Thyroid gland (tissue), 4 donors: ENCODE data around the gene SCRN2.

ENCODE experiments used
- POLR2A ChIP-seq, 2 donors: fragments of 450-650 bp; IDR thresholded peaks; one replicate each; pipeline ENCODE4 v1.6.1; 2017; ENCODE audit warnings: antibody characterized with exemption in 2 of 2, mild to moderate bottlenecking in 2 of 2, moderate library complexity in 1 of 2
- TF ChIP-seq, protein P1 (sequence below), 6 experiments: fragments of 200-600 bp in 3 of 6; fragments of 450-650 bp in 3 of 6; sonication (generic) in 3 of 6; IDR thresholded peaks; one replicate each; pipeline ENCODE4 v1.5.1; 2016 to 2019; ENCODE audit warnings: antibody characterized with exemption in 6 of 6, mild to moderate bottlenecking in 2 of 6, inconsistent platforms in 1 of 6, moderate library complexity in 1 of 6

DNA sequence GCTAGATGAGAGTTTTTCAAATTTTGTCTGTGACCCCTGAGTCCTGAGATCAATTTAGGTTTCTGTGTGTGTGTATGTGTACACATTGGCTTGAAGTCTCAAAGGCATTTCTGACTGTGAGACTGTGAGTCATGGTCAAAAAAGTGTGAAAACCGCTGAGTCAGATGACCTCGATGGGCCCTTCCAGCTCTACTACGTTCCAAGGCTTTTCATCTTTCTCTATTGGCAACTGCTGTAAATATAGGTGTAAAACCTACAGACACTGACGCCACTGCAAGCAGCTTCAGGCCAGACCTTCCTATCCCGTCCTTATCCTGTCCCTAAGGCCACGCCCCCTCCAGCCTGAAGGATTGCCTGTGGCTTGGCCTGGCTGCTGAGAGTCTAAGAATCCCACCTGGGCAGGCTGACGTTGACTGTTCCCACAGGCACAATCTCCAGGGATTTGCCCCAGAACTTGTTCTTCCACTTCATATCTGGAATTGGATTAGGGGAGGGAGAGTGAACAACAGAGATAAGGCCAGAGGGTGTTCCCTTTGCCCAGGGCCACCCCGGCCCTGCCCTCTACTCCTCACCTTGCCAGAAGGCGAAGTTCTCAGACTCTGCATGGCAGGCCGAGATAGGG is 30.8 kb downstream of the SCRN2 start:
- peak in 1 of 2 donors; percentile 9 for TF ChIP-seq POLR2A (IDR thresholded peaks at IDR 0.05)
- TF ChIP-seq, protein P1, sequence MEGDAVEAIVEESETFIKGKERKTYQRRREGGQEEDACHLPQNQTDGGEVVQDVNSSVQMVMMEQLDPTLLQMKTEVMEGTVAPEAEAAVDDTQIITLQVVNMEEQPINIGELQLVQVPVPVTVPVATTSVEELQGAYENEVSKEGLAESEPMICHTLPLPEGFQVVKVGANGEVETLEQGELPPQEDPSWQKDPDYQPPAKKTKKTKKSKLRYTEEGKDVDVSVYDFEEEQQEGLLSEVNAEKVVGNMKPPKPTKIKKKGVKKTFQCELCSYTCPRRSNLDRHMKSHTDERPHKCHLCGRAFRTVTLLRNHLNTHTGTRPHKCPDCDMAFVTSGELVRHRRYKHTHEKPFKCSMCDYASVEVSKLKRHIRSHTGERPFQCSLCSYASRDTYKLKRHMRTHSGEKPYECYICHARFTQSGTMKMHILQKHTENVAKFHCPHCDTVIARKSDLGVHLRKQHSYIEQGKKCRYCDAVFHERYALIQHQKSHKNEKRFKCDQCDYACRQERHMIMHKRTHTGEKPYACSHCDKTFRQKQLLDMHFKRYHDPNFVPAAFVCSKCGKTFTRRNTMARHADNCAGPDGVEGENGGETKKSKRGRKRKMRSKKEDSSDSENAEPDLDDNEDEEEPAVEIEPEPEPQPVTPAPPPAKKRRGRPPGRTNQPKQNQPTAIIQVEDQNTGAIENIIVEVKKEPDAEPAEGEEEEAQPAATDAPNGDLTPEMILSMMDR (IDR thresholded peaks at IDR 0.05): no peak
